Common myeloid progenitor, CD34-positive (primary cell): ENCODE measurements around the gene SEPTIN11.

Source experiments
- CTCF ChIA-PET: fragments of 350-600 bp; sonication (Branson Sonifier 250); formaldehyde crosslinking; loops from one replicate; lab custom pipeline; 2021; ENCODE audit warnings: antibody characterized with exemption; lab: Charles Lee
- POLR2A ChIA-PET: fragments of 350-600 bp; sonication (Branson Sonifier 250); formaldehyde crosslinking; loops from one replicate; lab custom pipeline; 2021; ENCODE audit warnings: antibody characterized with exemption; lab: Charles Lee
- DNase-seq, 3 donors: peaks; one replicate each; pipeline versions ENCODE4 v3.0.0 to v3.0.0-alpha.2; 2013
- H3K27ac ChIP-seq, 2 experiments: 1 replicate in 1 of 2; 2 replicates in 1 of 2; pipeline ENCODE4 v1.7.0; 2013; ENCODE audit warnings: inconsistent platforms in 2 of 2, low read length in 2 of 2, mild to moderate bottlenecking in 2 of 2, low read depth in 1 of 2, moderate library complexity in 1 of 2; ENCODE audit not compliant: severe bottlenecking in 2 of 2, insufficient read depth in 1 of 2, poor library complexity in 1 of 2
- H3K27me3 ChIP-seq, 5 experiments: replicated peaks in 2 of 5; 1 replicate in 3 of 5; 2 replicates in 2 of 5; pipeline versions ENCODE4 v1.6.1 to v1.7.0; 2013; ENCODE audit warnings: low read length in 4 of 5, mild to moderate bottlenecking in 2 of 5, moderate library complexity in 2 of 5, inconsistent platforms in 1 of 5; ENCODE audit not compliant: insufficient read depth in 5 of 5, control insufficient read depth in 4 of 5
- H3K36me3 ChIP-seq, 4 experiments: 1 replicate in 2 of 4; 2 replicates in 2 of 4; pipeline versions ENCODE4 v1.6.1 to v1.7.0; 2013; ENCODE audit warnings: low read length in 3 of 4, control low read depth in 1 of 4, mild to moderate bottlenecking in 1 of 4; ENCODE audit not compliant: control insufficient read depth in 4 of 4, insufficient read depth in 4 of 4
- H3K4me1 ChIP-seq, 4 experiments: 1 replicate in 3 of 4; 2 replicates in 1 of 4; pipeline versions ENCODE4 v1.6.1 to v1.7.1; 2013; ENCODE audit warnings: low read length in 3 of 4, mild to moderate bottlenecking in 3 of 4, control low read depth in 1 of 4, inconsistent platforms in 1 of 4, moderate library complexity in 1 of 4; ENCODE audit not compliant: control insufficient read depth in 4 of 4, insufficient read depth in 4 of 4; ENCODE audit errors: control extremely low read depth in 1 of 4
- H3K4me3 ChIP-seq, 7 experiments: 1 replicate in 4 of 7; 2 replicates in 3 of 7; pipeline versions ENCODE4 v1.5.1 to v1.7.0; 2013; ENCODE audit warnings: mild to moderate bottlenecking in 7 of 7, low read length in 6 of 7, moderate library complexity in 6 of 7, inconsistent platforms in 2 of 7, low read depth in 2 of 7, control low read depth in 1 of 7; ENCODE audit not compliant: insufficient read depth in 4 of 7, control insufficient read depth in 1 of 7; ENCODE audit errors: extremely low read depth in 1 of 7
- H3K9me3 ChIP-seq, 5 experiments: 1 replicate in 4 of 5; 2 replicates in 1 of 5; pipeline versions ENCODE4 v1.6.1 to v1.7.1; 2013; ENCODE audit warnings: low read length in 4 of 5, mild to moderate bottlenecking in 2 of 5, inconsistent platforms in 1 of 5, low read depth in 1 of 5, moderate library complexity in 1 of 5; ENCODE audit not compliant: control insufficient read depth in 4 of 5, insufficient read depth in 2 of 5; ENCODE audit errors: control extremely low read depth in 1 of 5
- WGBS: methylation state at CpG from one replicate; pipeline ENCODE4 v1.1.5; 2013; ENCODE audit not compliant: insufficient coverage; 5-methylcytosine and 5-hydroxymethylcytosine counted together

Gene SEPTIN11

GRCh38 chr4:76984127-76984526, 34.6 kb downstream of the SEPTIN11 start:
- peak; percentile 55 to 72 (median 71) for DNase-seq
- Histone ChIP-seq H3K27me3 (no peaks in the 10 kb centered on the region), H3K27ac (no peak overlapping the region), H3K36me3 (no peaks in the 10 kb centered on the region), H3K4me1 (peaks cover 23 to 90% (median 53%) of the 10 kb centered on the region in 4 experiments), H3K9me3 (no peaks in the 10 kb centered on the region), H3K4me3 (peak overlapping the region in 1 of 7 experiments; percentile 17)
- POLR2A ChIA-PET, result no interaction called here
- 17% methylated on average over 1 of the region's 3 CpGs for WGBS
- CTCF ChIA-PET, result interaction anchor here (1.0 to 2.1 kb wide), 2 partner anchors 32 to 61 kb away, joined by 4 to 6 read pairs; no protein-coding TSS in a partner anchor

GRCh38 chr4:76984788-76985211, 35.2 kb downstream of the SEPTIN11 start:
- H3K4me3 ChIP-seq, result peak overlapping the region in 1 of 7 experiments; percentile 17
- CTCF ChIA-PET, result interaction anchor here (1.0 to 2.1 kb wide), 2 partner anchors 32 to 60 kb away, joined by 4 to 6 read pairs; no protein-coding TSS in a partner anchor
- H3K27me3 ChIP-seq, result no peaks in the 10 kb centered on the region
- no peak for DNase-seq
- H3K4me1 ChIP-seq, result peaks cover 23 to 94% (median 53%) of the 10 kb centered on the region in 4 experiments
- H3K9me3 ChIP-seq, result no peaks in the 10 kb centered on the region
- 94% methylated on average over 4 of the region's 7 CpGs for WGBS
- POLR2A ChIA-PET, result no interaction called here
- no peaks in the 10 kb centered on the region for H3K36me3 ChIP-seq
- H3K27ac ChIP-seq, result no peak overlapping the region

GRCh38 chr4:76987153-76987591, 37.6 kb downstream of the SEPTIN11 start:
- Histone ChIP-seq H3K4me1 (peaks cover 23 to 87% (median 47%) of the 10 kb centered on the region in 4 experiments), H3K27ac (no peak overlapping the region), H3K36me3 (peaks cover 0 to 5% (median 0%) of the 10 kb centered on the region in 4 experiments), H3K27me3 (no peaks in the 10 kb centered on the region), H3K9me3 (no peaks in the 10 kb centered on the region), H3K4me3 (no peak overlapping the region)
- peak in 1 of 3 donors; percentile 35 for DNase-seq
- WGBS, result 100% methylated on average over 1 of the region's 5 CpGs
- ChIA-PET CTCF (interaction anchor here (1.0 to 11.0 kb wide), 8 partner anchors 9 to 475 kb away, joined by 3 to 82 read pairs (median 4); no protein-coding TSS in a partner anchor), POLR2A (interaction anchor here (1.6 kb wide), 1 partner anchor 36 kb away, joined by 3 read pairs; no protein-coding TSS in a partner anchor)

- Histone ChIP-seq H3K9me3 (no peaks in the 10 kb centered on the region), H3K4me3 (peak overlapping the region in 1 of 7 experiments; percentile 7), H3K27me3 (no peaks in the 10 kb centered on the region), H3K27ac (no peak overlapping the region), H3K4me1 (peaks cover 23 to 82% (median 43%) of the 10 kb centered on the region in 4 experiments), H3K36me3 (peaks cover 0 to 5% (median 0%) of the 10 kb centered on the region in 4 experiments)
- WGBS, result 100% methylated on average over 3 of the region's 4 CpGs
- DNase-seq, result no peak
- CTCF ChIA-PET, result interaction anchor here (1.0 to 11.0 kb wide), 6 partner anchors 9 to 35 kb away, joined by 3 to 82 read pairs (median 3); no protein-coding TSS in a partner anchor
- POLR2A ChIA-PET, result interaction anchor here (0.6 to 1.6 kb wide), 2 partner anchors 8 to 37 kb away, joined by 3 to 4 read pairs; no protein-coding TSS in a partner anchor
Observed at GRCh38 chr4:76987685-76988084, 38.1 kb downstream of the SEPTIN11 start.

- POLR2A ChIA-PET, result interaction anchor here (0.9 to 2.0 kb wide), 3 partner anchors 12 to 40 kb away, joined by 3 to 10 read pairs (median 3); partner anchors contain the start of gene SEPTIN11
- H3K36me3 ChIP-seq, result peaks cover 0 to 5% (median 0%) of the 10 kb centered on the region in 4 experiments
- peak overlapping the region in 3 of 7 experiments; percentile 7 to 49 (median 28) for H3K4me3 ChIP-seq
- H3K4me1 ChIP-seq, result peaks cover 11 to 71% (median 29%) of the 10 kb centered on the region in 4 experiments
- peak; percentile 88 to 96 (median 96) for DNase-seq
- H3K27me3 ChIP-seq, result no peaks in the 10 kb centered on the region
- CTCF ChIA-PET, result interaction anchor here (0.6 to 11.0 kb wide), 4 partner anchors 11 to 56 kb away, joined by 3 to 82 read pairs (median 4); partner anchors contain the start of gene SEPTIN11
- peak overlapping the region; percentile 81 to 89 for H3K27ac ChIP-seq
- no peaks in the 10 kb centered on the region for H3K9me3 ChIP-seq
- WGBS, result 10% methylated on average over 6 of the region's 13 CpGs
Observed at GRCh38 chr4:76989391-76990061, 40.0 kb downstream of the SEPTIN11 start.

GRCh38 chr4:76990288-76991080, 40.9 kb downstream of the SEPTIN11 start:
- ChIA-PET POLR2A (interaction anchor here (0.9 to 2.0 kb wide), 2 partner anchors 11 to 17 kb away, joined by 3 to 10 read pairs; no protein-coding TSS in a partner anchor), CTCF (interaction anchor here (1.4 to 11.0 kb wide), 3 partner anchors 10 to 16 kb away, joined by 5 to 82 read pairs (median 5); no protein-coding TSS in a partner anchor)
- Histone ChIP-seq H3K27me3 (no peaks in the 10 kb centered on the region), H3K4me3 (peak overlapping the region in 1 of 7 experiments; percentile 40), H3K9me3 (no peaks in the 10 kb centered on the region), H3K4me1 (peaks cover 10 to 61% (median 24%) of the 10 kb centered on the region in 4 experiments), H3K27ac (no peak overlapping the region), H3K36me3 (peaks cover 0 to 5% (median 0%) of the 10 kb centered on the region in 4 experiments)
- WGBS, result 97% methylated on average over 10 of the region's 12 CpGs
- DNase-seq, result no peak
